Colonic mucosa (tissue), 4 donors: ENCODE results near the gene RANBP6. TPM values are rescaled to one million over a fixed set of nuclear protein-coding genes. Genes with fewer than 3 reads are reported as not detected.

Source experiments
- DNase-seq: peaks from one replicate; pipeline ENCODE4 v3.0.0-alpha.2; 2020
- H3K27ac ChIP-seq: fragments of 200-600 bp; one replicate; pipeline ENCODE4 v1.8.0; 2021
- H3K27me3 ChIP-seq: fragments of 200-600 bp; one replicate; pipeline ENCODE4 v1.8.0; 2021
- H3K36me3 ChIP-seq: fragments of 200-600 bp; one replicate; pipeline ENCODE4 v1.8.0; 2021
- H3K4me1 ChIP-seq: fragments of 200-600 bp; one replicate; pipeline ENCODE4 v1.8.0; 2021; ENCODE audit warnings: mild to moderate bottlenecking
- H3K4me3 ChIP-seq: fragments of 200-600 bp; one replicate; pipeline ENCODE4 v1.8.0; 2021
- H3K9ac ChIP-seq, 2 donors: one replicate each; pipeline ENCODE4 v1.7.0; 2013; ENCODE audit warnings: control low read depth in 2 of 2, low read depth in 2 of 2, low read length in 2 of 2
- H3K9me3 ChIP-seq: fragments of 200-600 bp; one replicate; pipeline ENCODE4 v1.8.0; 2021
- intact Hi-C: fragments of 100-400 bp; cut with DNase I; formaldehyde crosslinking; loops from one replicate; pipeline ENCODE4 v1.14.1; 2022
- microRNA-seq: library from miRNA; unstranded; fragments of <30 nt; microRNA quantifications from one replicate; pipeline ENCODE4, GENCODE V29; 2019
- total RNA-seq, 2 donors: library from RNA; stranded (reverse); fragmentation: NEBNext Ultra II Directional in 1 of 2; extraction: Animal tissue kit (Norgen Biotek cat#: 25700) in 1 of 2; gene quantifications; one replicate each; pipeline ENCODE4 v1.2.1, GENCODE V29; 2021
- TF ChIP-seq, protein P1 (sequence below): fragments of 200-600 bp; IDR thresholded peaks from one replicate; pipeline ENCODE4 v1.8.0; 2022; ENCODE audit warnings: antibody characterized with exemption, mild to moderate bottlenecking
- donor health status: healthy.
- donor health status: DM: no; HTN: no; CAD: no.
- donor health status: DM: no; HTN: no; CAD: no.

The RANBP6 gene
- total RNA-seq, 2 donors from 2014 or later: 6.7 to 9.9 TPM

DNA sequence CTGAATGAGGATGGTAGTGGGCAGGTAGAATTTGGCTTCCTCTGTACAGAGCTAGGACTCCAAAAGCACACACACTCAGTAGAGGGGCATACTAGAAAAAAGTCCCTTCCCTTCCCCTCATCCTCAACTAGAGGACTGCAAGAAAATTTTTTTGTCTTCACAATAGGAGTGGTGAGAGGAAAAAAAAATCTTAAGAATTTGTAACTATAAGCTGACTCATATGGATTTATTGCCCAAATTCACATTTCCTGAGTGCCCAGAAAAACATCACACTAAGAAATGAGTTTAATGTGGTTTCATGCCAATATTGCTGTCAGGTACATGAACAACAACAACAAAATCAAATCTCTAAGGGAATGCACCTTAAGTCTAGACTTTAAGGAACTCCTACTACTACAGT, 43.7 kb downstream of the RANBP6 start:
- Histone ChIP-seq H3K4me1 (no peaks in the 10 kb centered on the region), H3K9ac (no peak overlapping the region), H3K4me3 (no peak overlapping the region), H3K36me3 (peaks cover 5% of the 10 kb centered on the region), H3K27ac (no peak overlapping the region), H3K9me3 (no peaks in the 10 kb centered on the region), H3K27me3 (no peaks in the 10 kb centered on the region)
- TF ChIP-seq, protein P1, sequence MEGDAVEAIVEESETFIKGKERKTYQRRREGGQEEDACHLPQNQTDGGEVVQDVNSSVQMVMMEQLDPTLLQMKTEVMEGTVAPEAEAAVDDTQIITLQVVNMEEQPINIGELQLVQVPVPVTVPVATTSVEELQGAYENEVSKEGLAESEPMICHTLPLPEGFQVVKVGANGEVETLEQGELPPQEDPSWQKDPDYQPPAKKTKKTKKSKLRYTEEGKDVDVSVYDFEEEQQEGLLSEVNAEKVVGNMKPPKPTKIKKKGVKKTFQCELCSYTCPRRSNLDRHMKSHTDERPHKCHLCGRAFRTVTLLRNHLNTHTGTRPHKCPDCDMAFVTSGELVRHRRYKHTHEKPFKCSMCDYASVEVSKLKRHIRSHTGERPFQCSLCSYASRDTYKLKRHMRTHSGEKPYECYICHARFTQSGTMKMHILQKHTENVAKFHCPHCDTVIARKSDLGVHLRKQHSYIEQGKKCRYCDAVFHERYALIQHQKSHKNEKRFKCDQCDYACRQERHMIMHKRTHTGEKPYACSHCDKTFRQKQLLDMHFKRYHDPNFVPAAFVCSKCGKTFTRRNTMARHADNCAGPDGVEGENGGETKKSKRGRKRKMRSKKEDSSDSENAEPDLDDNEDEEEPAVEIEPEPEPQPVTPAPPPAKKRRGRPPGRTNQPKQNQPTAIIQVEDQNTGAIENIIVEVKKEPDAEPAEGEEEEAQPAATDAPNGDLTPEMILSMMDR: no peak
- DNase-seq: no peak
- intact Hi-C loops: no loop called here

Small RNA genes lying within 50 kb of the gene (microRNA-seq; reads per million reads assigned to microRNA genes)
- not detected for gene MIR4665

Other genes with a start within 250 kb of the RANBP6 start
- gene ERMP1, start 182.5 kb downstream of the RANBP6 start, total RNA-seq: 10 to 100 TPM; 47.3 to 50.8 TPM
- not detected for gene MLANA, start 124.7 kb downstream of the RANBP6 start, total RNA-seq
- gene IL33, start 200.2 kb upstream of the RANBP6 start, total RNA-seq: 10 to 100 TPM in 1 of 2 donors, 1 to 10 TPM in 1; 5.0 to 16.4 TPM